Measurements from ENCODE around the gene SEMA4B. TPM values are rescaled to one million over a fixed set of nuclear protein-coding genes. Genes with fewer than 3 reads are reported as not detected.

Gene SEMA4B
- total and polyA plus RNA-seq, 2 experiments from 2014 or later = 16.7 to 48.2 TPM

GRCh38 chr15:90213122-90213817, 12.1 kb downstream of the SEMA4B start (continued):
- TF ChIP-seq ZNF462 (CRISPR knock-in tag; IDR thresholded peaks at IDR 0.05) = no peak
- TF ChIP-seq ZNF114 (CRISPR knock-in tag; IDR thresholded peaks at IDR 0.05) = no peak
- TF ChIP-seq CREB1 (CRISPR knock-in tag; IDR thresholded peaks at IDR 0.05; ENCODE audit: low read depth) = no peak
- TF ChIP-seq EZH2phosphoT487 (IDR thresholded peaks at IDR 0.05; ENCODE audit: unreplicated experiment) = no peak
- TF ChIP-seq STAT1 (IDR thresholded peaks at IDR 0.05; ENCODE audit: unreplicated experiment) = no peak
- no peak for TF ChIP-seq CTCF (conservative IDR thresholded peaks at IDR 0.05; ENCODE audit: low read depth in 2 of 2)

GRCh38 chr15:90213818-90214204, 12.7 kb downstream of the SEMA4B start:
- Histone ChIP-seq H3K36me3 (ENCODE audit: insufficient read depth) (0 out of 2 replicates have a peak, but pooled peaks cover 3% of the 10 kb centered on the region), H3K9me2 (ENCODE audit: insufficient read depth) (no peaks in the 10 kb centered on the region), H3F3A (replicated peaks; ENCODE audit: low read depth) (no peaks in the 10 kb centered on the region), H4K20me1 (replicated peaks; ENCODE audit: insufficient read depth) (peaks cover 13% of the 10 kb centered on the region), H3K4me2 (no peak overlapping the region), H3K4me3 (no peak overlapping the region), H3K4me1 (ENCODE audit: insufficient read depth) (no peaks in the 10 kb centered on the region; the same call in 1 of the 2 replicates), H3K27me3 (ENCODE audit: insufficient read depth) (no peaks in the 10 kb centered on the region), H3K79me2 (replicated peaks; ENCODE audit: insufficient read depth) (peaks cover 26% of the 10 kb centered on the region), H3K27ac (ENCODE audit: low read depth) (peak overlapping the region; percentile 78; the same call in 1 of the 2 replicates), H2AFZ (no peak overlapping the region)
- no peak overlapping the region; the same call in 1 of the 2 replicates for H3K27ac Mint-ChIP-seq
- H3K4me3 Mint-ChIP-seq = no peak overlapping the region
- no peaks in the 10 kb centered on the region for H3K9me3 Mint-ChIP-seq
- ATAC-seq (no peak), DNase-seq (ENCODE audit: low spot score) (no peak)
- peaks cover 6% of the 10 kb centered on the region; the same call in 2 of the 3 replicates for H3K36me3 Mint-ChIP-seq (ENCODE audit: low read depth)
- H3K4me1 Mint-ChIP-seq = peaks cover 19% of the 10 kb centered on the region
- peaks cover 13% of the 10 kb centered on the region for H3K27me3 Mint-ChIP-seq (ENCODE audit: insufficient read depth, low read depth, poor library complexity)
- TF ChIP-seq REST (IDR thresholded peaks at IDR 0.05; ENCODE audit: unreplicated experiment) = no peak
- no peak for TF ChIP-seq CREB1 (CRISPR knock-in tag; IDR thresholded peaks at IDR 0.05; ENCODE audit: low read depth)
- no peak for TF ChIP-seq ZNF331 (CRISPR knock-in tag; IDR thresholded peaks at IDR 0.05; ENCODE audit: low read depth)
- no peak for TF ChIP-seq STAT1 (IDR thresholded peaks at IDR 0.05; ENCODE audit: unreplicated experiment)
- no peak for TF ChIP-seq EZH2 (IDR thresholded peaks at IDR 0.05; ENCODE audit: low read depth, unreplicated experiment)
- no peak for TF ChIP-seq CTCF (conservative IDR thresholded peaks at IDR 0.05; ENCODE audit: low read depth in 2 of 2)

Measured in GM23338 (cell line).